Tongue (tissue), 2 donors: Measurements from ENCODE around the gene TRIM2. TPM values are rescaled to one million over a fixed set of nuclear protein-coding genes. Genes with fewer than 3 reads are reported as not detected.

Source experiments
- DNase-seq: peaks from one replicate; pipeline ENCODE4 v3.0.0-alpha.2; 2015
- total RNA-seq: library from RNA; depleted of rRNA; stranded (reverse); fragments of >200 nt; gene quantifications from one replicate; pipeline ENCODE4 v1.2.3, GENCODE V29; 2014

Gene TRIM2
- total RNA-seq, 1 donor from 2014 or later: 56.7 TPM

DNA sequence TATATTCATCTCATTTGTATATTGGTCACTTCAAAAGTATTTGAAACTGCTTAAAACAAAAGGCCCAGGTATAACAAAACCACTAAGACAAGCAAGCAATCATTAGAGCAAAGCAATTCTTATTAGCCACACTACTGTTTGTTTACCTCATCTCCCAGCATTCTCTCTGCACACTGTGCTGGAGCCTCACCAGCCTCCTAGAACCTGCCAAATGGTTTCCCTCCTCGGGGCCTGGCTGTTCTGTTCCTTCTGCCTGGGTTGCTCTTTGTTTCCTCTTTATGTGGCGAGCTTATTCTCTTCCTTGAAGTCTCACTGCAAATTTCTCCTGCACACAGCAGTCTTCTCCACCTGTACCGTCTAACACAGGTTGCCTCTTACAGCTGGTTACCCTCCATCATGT, 72.7 kb downstream of the TRIM2 start:
- no peak for DNase-seq

DNA sequence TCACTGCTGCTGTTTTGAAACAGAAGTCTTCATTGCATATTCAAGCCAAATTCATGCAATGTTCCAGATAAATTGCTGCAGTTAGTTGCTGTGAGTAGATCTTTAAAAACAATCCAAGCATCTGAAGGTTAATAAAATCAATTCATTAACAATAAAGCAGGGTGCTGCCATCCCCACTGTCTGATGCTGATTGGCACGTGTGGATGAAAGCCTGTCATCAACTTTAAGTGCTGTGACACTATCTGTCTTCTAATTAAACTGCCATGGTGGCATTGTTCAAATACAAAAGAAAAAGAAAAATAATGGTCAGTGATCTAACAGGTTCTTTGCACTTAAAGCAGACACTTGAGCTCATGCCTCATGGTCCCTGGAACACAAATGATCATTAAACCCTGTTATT, 77.2 kb downstream of the TRIM2 start:
- DNase-seq: no peak

DNA sequence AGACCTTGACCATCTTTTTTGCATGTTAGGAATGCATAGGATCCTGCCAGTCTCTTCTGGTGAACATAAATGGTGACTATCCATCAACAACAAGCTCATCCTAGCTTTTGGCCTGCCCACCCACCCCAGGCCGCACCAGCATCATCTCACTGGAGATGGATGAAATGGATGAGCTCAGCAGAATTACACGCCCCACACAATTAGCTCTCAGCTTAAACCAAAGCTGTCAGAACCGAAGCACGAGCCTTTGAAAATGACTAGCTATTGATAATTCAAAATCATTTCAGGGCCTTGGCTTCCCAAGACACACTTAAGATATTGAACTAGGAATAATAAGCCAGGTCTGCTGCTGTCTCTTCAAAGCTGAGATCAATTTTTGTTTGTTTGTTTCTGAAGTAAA, 77.8 kb downstream of the TRIM2 start:
- DNase-seq: no peak

DNA sequence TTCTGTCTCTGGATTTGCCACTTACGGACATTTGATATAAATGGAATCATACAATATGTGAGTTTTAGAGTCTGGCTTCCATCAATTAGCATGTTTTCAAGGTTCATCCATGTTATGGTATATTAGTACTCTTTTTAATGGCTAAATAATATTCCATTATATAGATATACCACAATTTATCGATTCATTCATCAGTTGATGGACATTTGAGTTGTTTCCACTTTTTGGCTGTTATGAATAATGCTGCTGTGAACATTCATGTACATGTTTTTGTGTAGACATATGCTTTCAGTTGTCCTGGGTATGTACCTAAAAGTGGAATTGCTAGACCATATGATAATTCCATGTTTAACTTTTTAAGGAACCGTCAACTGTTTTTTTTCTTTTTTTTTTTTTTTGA, 79.0 kb downstream of the TRIM2 start:
- no peak for DNase-seq

GRCh38 chr4:153290134-153290533, 85.9 kb downstream of the TRIM2 start:
- DNase-seq: no peak

- DNase-seq: no peak
Observed at GRCh38 chr4:153291562-153291961, 87.3 kb downstream of the TRIM2 start.

DNA sequence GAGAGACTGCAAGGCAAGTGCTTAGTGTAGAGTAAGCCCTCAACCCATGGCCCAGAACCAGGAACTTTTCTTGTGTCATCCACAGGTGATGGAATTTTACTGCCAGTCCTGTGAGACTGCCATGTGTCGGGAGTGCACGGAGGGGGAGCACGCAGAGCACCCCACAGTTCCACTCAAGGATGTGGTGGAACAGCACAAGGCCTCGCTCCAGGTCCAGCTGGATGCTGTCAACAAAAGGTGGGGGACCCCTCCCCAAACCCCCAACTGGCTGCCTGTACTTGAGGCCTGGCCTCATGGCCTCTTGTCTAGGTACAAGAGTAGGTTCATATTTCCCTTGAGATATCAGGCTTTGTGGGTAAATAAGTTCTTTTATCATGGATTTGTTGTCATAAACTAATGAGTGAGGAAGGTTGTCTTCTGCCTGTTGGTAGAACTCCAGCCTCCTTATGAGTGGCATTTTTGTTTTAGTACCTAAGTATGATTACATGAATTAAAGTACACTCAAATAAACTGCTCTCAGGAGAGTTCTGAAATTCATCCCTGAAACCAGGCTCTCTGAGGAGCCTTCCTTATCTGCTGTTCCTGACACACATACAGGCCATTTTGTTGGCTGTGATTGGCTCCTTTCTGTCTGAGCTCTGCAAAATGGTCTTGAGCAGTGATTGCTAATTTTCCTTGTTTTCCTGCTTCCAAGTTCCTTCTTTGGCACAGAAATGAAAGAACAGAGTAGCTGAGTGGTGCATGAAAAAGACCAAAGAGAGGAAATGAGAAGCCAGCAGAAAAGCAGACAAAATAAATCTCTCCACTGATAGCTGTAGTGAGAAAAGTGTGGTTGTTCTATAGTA, 88.9 kb downstream of the TRIM2 start:
- no peak for DNase-seq

GRCh38 chr4:153293742-153294057, 89.5 kb downstream of the TRIM2 start:
- no peak for DNase-seq

- peak; percentile 39 for DNase-seq
Observed at GRCh38 chr4:153294631-153295030, 90.4 kb downstream of the TRIM2 start.

GRCh38 chr4:153295131-153295755, 91.0 kb downstream of the TRIM2 start:
- DNase-seq: no peak

- peak; percentile 63 for DNase-seq
Observed at GRCh38 chr4:153296040-153296823, 92.0 kb downstream of the TRIM2 start.

DNA sequence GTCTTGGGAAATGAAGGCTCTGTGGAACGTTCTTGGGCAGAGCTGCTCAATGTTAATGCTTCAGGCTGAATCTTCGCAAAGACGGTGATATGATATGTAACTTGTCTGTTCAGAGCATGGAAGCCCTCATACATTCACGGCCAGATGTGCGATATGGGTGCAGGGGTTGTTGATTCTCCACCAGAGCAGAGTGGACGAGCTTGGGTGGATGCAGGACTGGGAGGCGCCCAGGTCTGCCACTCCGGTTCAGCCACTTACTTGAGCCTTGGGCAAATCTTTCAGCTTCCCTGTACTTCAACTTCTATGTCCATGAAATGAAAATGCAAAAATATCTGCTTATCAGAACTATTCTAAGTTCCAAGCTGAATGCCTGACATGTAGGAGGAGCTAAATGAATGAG, 92.9 kb downstream of the TRIM2 start:
- DNase-seq: no peak

DNA sequence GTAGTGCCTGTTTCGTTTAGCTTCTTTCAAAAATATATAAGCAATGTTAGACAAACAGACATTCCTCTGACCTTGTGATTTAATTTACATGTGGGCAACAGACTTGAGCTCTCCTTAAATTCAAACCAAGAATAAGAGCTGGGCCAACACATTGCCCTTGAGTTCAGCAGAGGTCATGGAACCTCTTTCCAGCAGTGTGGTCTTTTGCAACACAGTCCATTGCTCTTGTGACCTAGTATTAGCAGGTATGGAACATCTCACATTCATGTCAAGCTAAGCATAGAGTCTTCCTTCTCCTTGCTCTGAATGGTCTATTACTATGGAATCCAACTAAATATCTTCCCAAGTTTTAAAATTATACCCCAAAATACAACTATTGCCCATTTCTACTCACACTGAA, 106.5 kb downstream of the TRIM2 start:
- no peak for DNase-seq

- DNase-seq: no peak
Observed at GRCh38 chr4:153314915-153315314, 110.7 kb downstream of the TRIM2 start.

- peak; percentile 74 for DNase-seq
Observed at GRCh38 chr4:153318696-153319320, 114.6 kb downstream of the TRIM2 start.

GRCh38 chr4:153322791-153323190, 118.5 kb downstream of the TRIM2 start:
- DNase-seq: no peak

GRCh38 chr4:153324046-153324445, 119.8 kb downstream of the TRIM2 start:
- no peak for DNase-seq

- no peak for DNase-seq
Observed at GRCh38 chr4:153325558-153325957, 121.3 kb downstream of the TRIM2 start.

- DNase-seq: no peak
Observed at GRCh38 chr4:153326513-153326912, 122.3 kb downstream of the TRIM2 start.

- no peak for DNase-seq
Observed at GRCh38 chr4:153327247-153327646, 123.0 kb downstream of the TRIM2 start.

GRCh38 chr4:153332936-153333335, 128.7 kb downstream of the TRIM2 start:
- no peak for DNase-seq

DNA sequence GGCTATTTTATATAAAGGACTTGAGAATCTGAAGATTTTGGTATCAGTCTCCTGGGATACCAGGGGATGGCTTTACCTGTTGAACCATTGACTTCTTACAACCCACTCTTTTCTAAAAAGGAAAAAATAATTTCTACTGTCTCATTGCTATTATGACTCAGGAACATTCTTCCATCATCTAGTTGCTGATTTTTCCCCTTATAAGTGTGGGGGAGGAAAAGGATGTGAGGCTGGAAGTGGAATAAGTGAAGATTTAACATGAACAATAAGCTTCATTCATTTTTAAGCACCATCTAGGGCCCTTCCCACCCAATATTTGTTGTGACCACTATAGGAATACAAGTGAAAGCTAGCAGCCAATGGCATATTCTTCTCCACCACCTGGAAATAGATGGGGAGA, 129.6 kb downstream of the TRIM2 start:
- DNase-seq: no peak

GRCh38 chr4:153335665-153336064, 131.4 kb downstream of the TRIM2 start:
- no peak for DNase-seq
